Activated T-cell treated with anti-CD3 and anti-CD28 coated beads, Interleukin-2, amount 50 U/mL, for 72 hours (primary cell): ENCODE results near the gene NDRG2. TPM values are rescaled to one million over a fixed set of nuclear protein-coding genes. Genes with fewer than 3 reads are reported as not detected.
"Not testable (repeated sequence)": the region's sequence is repeated elsewhere in the genome, so short reads cannot be mapped to it uniquely, and the experiment has no call there.

Source experiments
- ATAC-seq, 2 donors: fragments of 150-1000 bp; cut with Tn5 transposase; replicated peaks in 1 of 2; 2 replicates each; pipeline ENCODE4 v1.10.0; 2021; ENCODE audit warnings: moderate library complexity in 2 of 2, mild to moderate bottlenecking in 1 of 2
- DNase-seq, 2 donors: peaks; one replicate each; pipeline ENCODE4 v3.0.0; 2021 to 2022; ENCODE audit warnings: mixed read lengths in 1 of 2
- H3K27ac Mint-ChIP-seq: one replicate; pipeline ENCODE4 v1.8.0; 2022; ENCODE audit warnings: mild to moderate bottlenecking, moderate library complexity, mixed read lengths
- H3K27me3 Mint-ChIP-seq: one replicate; pipeline ENCODE4 v1.8.0; 2022; ENCODE audit warnings: low read depth, mixed read lengths
- H3K36me3 Mint-ChIP-seq, 2 donors: one replicate each; pipeline ENCODE4 v1.8.0; 2022; ENCODE audit warnings: mixed read lengths in 2 of 2, mild to moderate bottlenecking in 1 of 2; ENCODE audit not compliant: insufficient read depth in 2 of 2
- H3K4me1 Mint-ChIP-seq: one replicate; pipeline ENCODE4 v1.8.0; 2022; ENCODE audit warnings: low read depth, mixed read lengths
- H3K4me3 Mint-ChIP-seq, 2 donors: one replicate each; pipeline ENCODE4 v1.8.0; 2022; ENCODE audit warnings: mild to moderate bottlenecking in 2 of 2, mixed read lengths in 2 of 2, moderate library complexity in 2 of 2
- H3K9me3 Mint-ChIP-seq, 2 donors: one replicate each; pipeline ENCODE4 v1.8.0; 2022; ENCODE audit warnings: mixed read lengths in 2 of 2
- total RNA-seq, 2 donors: library from RNA; stranded (reverse); gene quantifications; one replicate each; pipeline ENCODE4 v1.2.3, GENCODE V29; 2022

The NDRG2 gene
- total RNA-seq, 2 donors from 2014 or later, result 4.0 to 6.3 TPM

- no peak overlapping the region for H3K4me3 Mint-ChIP-seq
These were observed 3.8 kb downstream of the NDRG2 start for GRCh38 chr14:21020977-21021545.

GRCh38 chr14:21019366-21019765 lies 5.5 kb downstream of the NDRG2 start:
- no peak for DNase-seq
- ATAC-seq, result no peak
- no peaks in the 10 kb centered on the region for H3K9me3 Mint-ChIP-seq
- H3K4me3 Mint-ChIP-seq, result no peak overlapping the region
- H3K36me3 Mint-ChIP-seq, result no peaks in the 10 kb centered on the region
- H3K27ac Mint-ChIP-seq, result no peak overlapping the region
- H3K27me3 Mint-ChIP-seq, result peaks cover 17% of the 10 kb centered on the region
- H3K4me1 Mint-ChIP-seq, result peaks cover 8% of the 10 kb centered on the region

More at GRCh38 chr14:21020977-21021545, 3.8 kb downstream of the NDRG2 start:
- Mint-ChIP-seq H3K27me3 (peaks cover 19% of the 10 kb centered on the region), H3K9me3 (no peaks in the 10 kb centered on the region), H3K36me3 (no peaks in the 10 kb centered on the region), H3K4me1 (peaks cover 10% of the 10 kb centered on the region), H3K27ac (no peak overlapping the region)
- ATAC-seq (no peak), DNase-seq (no peak)

GRCh38 chr14:21018781-21019180 lies 6.1 kb downstream of the NDRG2 start:
- H3K27me3 Mint-ChIP-seq, result peaks cover 12% of the 10 kb centered on the region
- DNase-seq, result no peak
- no peak overlapping the region for H3K4me3 Mint-ChIP-seq
- peaks cover 2% of the 10 kb centered on the region for H3K4me1 Mint-ChIP-seq
- ATAC-seq, result no peak
- H3K27ac Mint-ChIP-seq, result no peak overlapping the region
- H3K36me3 Mint-ChIP-seq, result no peaks in the 10 kb centered on the region
- no peaks in the 10 kb centered on the region for H3K9me3 Mint-ChIP-seq

GRCh38 chr14:21018286-21018685 lies 6.6 kb downstream of the NDRG2 start:
- no peak overlapping the region for H3K27ac Mint-ChIP-seq
- peaks cover 12% of the 10 kb centered on the region for H3K27me3 Mint-ChIP-seq
- no peaks in the 10 kb centered on the region for H3K36me3 Mint-ChIP-seq
- no peak overlapping the region for H3K4me3 Mint-ChIP-seq
- DNase-seq, result no peak
- no peak for ATAC-seq
- no peaks in the 10 kb centered on the region for H3K4me1 Mint-ChIP-seq
- H3K9me3 Mint-ChIP-seq, result no peaks in the 10 kb centered on the region

- ATAC-seq, result no peak
- Mint-ChIP-seq H3K27me3 (peaks cover 14% of the 10 kb centered on the region), H3K4me3 (no peak overlapping the region), H3K4me1 (no peaks in the 10 kb centered on the region), H3K27ac (no peak overlapping the region), H3K36me3 (no peaks in the 10 kb centered on the region), H3K9me3 (no peaks in the 10 kb centered on the region)
- DNase-seq, result no peak
These were observed 7.2 kb downstream of the NDRG2 start for GRCh38 chr14:21017528-21018245.

GRCh38 chr14:21016413-21017190 lies 8.3 kb downstream of the NDRG2 start:
- DNase-seq (no peak), ATAC-seq (no peak)
- Mint-ChIP-seq H3K27me3 (peaks cover 17% of the 10 kb centered on the region), H3K36me3 (no peaks in the 10 kb centered on the region), H3K4me3 (no peak overlapping the region), H3K27ac (no peak overlapping the region), H3K4me1 (no peaks in the 10 kb centered on the region), H3K9me3 (no peaks in the 10 kb centered on the region)

GRCh38 chr14:21015312-21015711 lies 9.5 kb downstream of the NDRG2 start:
- ATAC-seq, result no peak
- Mint-ChIP-seq H3K36me3 (no peaks in the 10 kb centered on the region), H3K9me3 (no peaks in the 10 kb centered on the region), H3K4me1 (no peaks in the 10 kb centered on the region), H3K4me3 (no peak overlapping the region), H3K27ac (no peak overlapping the region), H3K27me3 (peaks cover 20% of the 10 kb centered on the region)
- no peak for DNase-seq

- H3K36me3 Mint-ChIP-seq, result no peaks in the 10 kb centered on the region
- peaks cover 20% of the 10 kb centered on the region for H3K27me3 Mint-ChIP-seq
- DNase-seq (peak; percentile 74 to 83), ATAC-seq (peak; percentile 73 to 74)
- H3K4me3 Mint-ChIP-seq, result no peak overlapping the region
- no peaks in the 10 kb centered on the region for H3K9me3 Mint-ChIP-seq
- no peak overlapping the region for H3K27ac Mint-ChIP-seq
- no peaks in the 10 kb centered on the region for H3K4me1 Mint-ChIP-seq
These were observed 10.1 kb downstream of the NDRG2 start for GRCh38 chr14:21014761-21015190.

GRCh38 chr14:21011136-21011535 lies 13.7 kb downstream of the NDRG2 start:
- no peak for ATAC-seq
- no peak for DNase-seq
- Mint-ChIP-seq H3K4me3 (no peak overlapping the region), H3K4me1 (no peaks in the 10 kb centered on the region), H3K9me3 (no peaks in the 10 kb centered on the region), H3K27ac (no peak overlapping the region), H3K36me3 (no peaks in the 10 kb centered on the region), H3K27me3 (peaks cover 20% of the 10 kb centered on the region)

- H3K4me1 Mint-ChIP-seq, ATAC-seq, H3K9me3 Mint-ChIP-seq, DNase-seq, H3K4me3 Mint-ChIP-seq, H3K27ac Mint-ChIP-seq, H3K36me3 Mint-ChIP-seq: not testable (repeated sequence)
- H3K27me3 Mint-ChIP-seq, result peaks cover 20% of the 10 kb centered on the region
These were observed 15.1 kb downstream of the NDRG2 start for GRCh38 chr14:21009721-21010120.

GRCh38 chr14:21003788-21004346 lies 21.0 kb downstream of the NDRG2 start:
- H3K9me3 Mint-ChIP-seq, result no peaks in the 10 kb centered on the region
- ATAC-seq (no peak), DNase-seq (no peak)
- no peak overlapping the region for H3K4me3 Mint-ChIP-seq
- no peaks in the 10 kb centered on the region for H3K36me3 Mint-ChIP-seq
- no peaks in the 10 kb centered on the region for H3K4me1 Mint-ChIP-seq
- no peak overlapping the region for H3K27ac Mint-ChIP-seq
- no peaks in the 10 kb centered on the region for H3K27me3 Mint-ChIP-seq

GRCh38 chr14:21001218-21001617 lies 23.6 kb downstream of the NDRG2 start:
- Mint-ChIP-seq H3K4me1 (peaks cover 4% of the 10 kb centered on the region), H3K36me3 (peaks cover 0 to 6% of the 10 kb centered on the region in 2 donors), H3K27ac (no peak overlapping the region), H3K4me3 (no peak overlapping the region), H3K27me3 (no peaks in the 10 kb centered on the region), H3K9me3 (no peaks in the 10 kb centered on the region)
- ATAC-seq, result no peak
- DNase-seq, result no peak

GRCh38 chr14:20999591-20999990 lies 25.3 kb downstream of the NDRG2 start:
- Mint-ChIP-seq H3K4me1 (peaks cover 7% of the 10 kb centered on the region), H3K27me3 (no peaks in the 10 kb centered on the region), H3K9me3 (no peaks in the 10 kb centered on the region), H3K4me3 (no peak overlapping the region), H3K36me3 (peaks cover 0 to 10% of the 10 kb centered on the region in 2 donors), H3K27ac (no peak overlapping the region)
- ATAC-seq (no peak), DNase-seq (no peak)
